HG02678 (cell line): Measurements from ENCODE around the gene ZNF385B.

Experiments
- ATAC-seq: cut with Tn5 transposase; IDR thresholded peaks from one replicate; pipeline ENCODE4 v1.9.1; 2021; ENCODE audit warnings: mild to moderate bottlenecking, moderate library complexity; ENCODE audit not compliant: unreplicated experiment

The ZNF385B gene

DNA sequence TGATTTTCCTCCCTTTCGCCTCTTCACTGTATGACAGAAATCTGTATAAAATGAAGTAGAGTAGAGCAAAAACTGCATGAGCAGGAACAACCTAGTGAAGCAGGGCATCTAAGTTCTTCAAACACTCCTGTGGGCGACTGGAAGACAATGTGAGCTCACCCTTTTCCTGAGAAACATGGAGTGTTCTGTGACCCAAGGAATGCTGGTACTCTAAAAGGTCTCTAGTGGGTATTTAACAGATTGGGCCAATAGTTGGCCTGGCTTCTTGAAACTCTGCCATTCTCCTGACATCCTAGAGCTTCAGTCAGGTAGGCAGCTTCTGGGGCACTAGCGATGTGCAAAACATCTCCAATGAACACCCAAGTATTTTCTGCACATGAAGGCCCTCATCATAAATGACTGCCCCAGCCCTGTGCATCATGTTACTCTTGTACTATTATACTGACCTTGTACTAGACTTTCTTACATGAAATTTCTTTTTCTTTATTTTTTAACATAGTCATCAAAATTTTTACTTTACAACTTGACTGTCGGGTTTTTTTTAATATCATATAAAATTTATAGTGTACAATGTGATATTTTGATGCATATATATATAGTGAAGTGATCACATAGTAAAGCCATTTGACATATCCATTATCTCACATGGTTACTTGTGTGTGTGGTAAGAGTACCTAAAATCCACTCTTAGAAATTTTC, 302.2 kb downstream of the ZNF385B start:
- no peak for ATAC-seq

DNA sequence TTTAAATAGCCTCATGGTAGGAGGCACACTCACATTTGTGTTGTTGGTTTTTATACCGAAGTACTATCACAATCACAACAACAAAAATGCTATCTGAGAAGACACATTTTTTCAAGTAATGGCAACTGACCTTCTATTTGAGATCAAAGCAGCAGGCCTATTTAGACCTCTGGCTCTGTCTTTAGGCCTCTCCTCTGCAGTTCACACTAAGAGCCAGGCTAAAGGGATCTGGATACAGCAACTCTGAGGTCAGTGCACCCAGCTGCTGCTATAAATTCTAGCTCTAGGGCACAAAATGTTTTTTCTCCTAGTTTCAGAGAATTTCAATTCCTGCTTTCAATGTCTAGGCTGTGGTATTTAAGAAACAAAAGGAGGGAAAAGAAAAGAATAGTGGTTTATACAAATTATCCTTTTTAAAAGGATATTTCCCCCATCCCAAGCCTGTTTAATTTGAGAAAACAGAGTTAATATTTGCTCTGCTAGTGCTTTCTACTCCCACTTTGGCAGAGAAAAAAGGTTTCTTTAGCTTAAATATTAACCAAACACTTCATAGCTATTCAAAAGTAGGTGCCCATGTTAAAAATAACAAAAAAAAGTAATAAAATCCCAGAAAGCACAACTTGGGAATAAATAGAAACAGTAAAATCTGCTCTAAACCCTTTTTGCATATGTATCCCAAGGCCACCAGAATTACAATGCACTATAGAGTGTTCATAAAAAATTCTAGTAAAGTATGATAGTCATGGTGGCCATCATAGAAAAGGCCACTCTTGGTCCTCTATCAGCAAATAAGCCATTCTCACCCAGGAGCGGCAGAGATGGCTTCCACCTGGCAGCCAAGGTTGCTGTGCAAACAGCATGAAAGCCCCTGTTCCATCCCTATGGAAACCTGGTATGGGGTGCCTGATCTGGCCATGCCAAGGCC, 303.1 kb downstream of the ZNF385B start:
- ATAC-seq: no peak

DNA sequence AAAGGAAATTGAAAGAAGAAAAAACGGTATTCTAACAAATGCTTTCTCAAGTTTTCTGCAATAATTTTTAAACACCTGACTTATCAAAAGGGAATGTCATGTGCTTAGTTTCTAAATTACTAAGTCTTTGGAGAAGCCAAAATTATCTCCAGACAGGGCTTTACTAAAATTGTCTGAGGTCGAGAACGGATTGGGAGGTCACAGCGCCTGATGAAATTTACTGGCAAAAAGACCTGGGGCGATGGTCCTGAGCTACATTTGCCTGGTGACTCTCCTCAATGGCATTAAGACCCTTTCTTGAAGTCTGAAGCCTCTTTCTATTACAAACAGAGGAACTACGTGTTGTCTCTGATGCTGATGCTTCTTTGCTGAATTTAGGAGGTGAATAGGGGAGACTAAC, 305.0 kb downstream of the ZNF385B start:
- ATAC-seq: no peak

DNA sequence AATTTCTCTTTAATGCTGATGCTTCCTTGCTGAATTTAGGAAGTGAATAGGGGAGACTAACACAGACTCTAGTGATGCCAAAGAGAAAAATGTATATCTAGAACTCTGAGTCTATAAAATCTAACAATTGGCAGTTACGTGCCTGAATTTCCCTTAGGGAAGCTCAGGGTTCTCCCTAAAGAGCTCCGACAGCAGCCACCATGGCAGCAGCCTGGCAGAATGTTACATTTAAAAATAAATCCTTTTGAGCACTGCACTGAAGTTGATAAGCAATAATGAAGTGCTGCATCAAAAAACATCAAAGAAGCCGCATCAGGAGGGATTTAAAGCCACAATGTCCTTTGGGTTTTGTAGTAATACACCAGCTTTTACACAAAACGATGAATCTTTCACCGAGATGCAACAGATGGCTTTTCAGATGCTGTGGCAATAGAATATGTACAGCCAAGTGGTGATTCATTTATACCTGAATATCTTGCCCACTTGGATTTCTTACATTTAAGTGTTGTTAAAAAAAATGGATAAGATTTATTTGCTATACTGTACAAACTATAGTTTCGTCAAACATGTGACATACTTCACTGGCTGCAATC, 305.6 kb downstream of the ZNF385B start:
- ATAC-seq: no peak

DNA sequence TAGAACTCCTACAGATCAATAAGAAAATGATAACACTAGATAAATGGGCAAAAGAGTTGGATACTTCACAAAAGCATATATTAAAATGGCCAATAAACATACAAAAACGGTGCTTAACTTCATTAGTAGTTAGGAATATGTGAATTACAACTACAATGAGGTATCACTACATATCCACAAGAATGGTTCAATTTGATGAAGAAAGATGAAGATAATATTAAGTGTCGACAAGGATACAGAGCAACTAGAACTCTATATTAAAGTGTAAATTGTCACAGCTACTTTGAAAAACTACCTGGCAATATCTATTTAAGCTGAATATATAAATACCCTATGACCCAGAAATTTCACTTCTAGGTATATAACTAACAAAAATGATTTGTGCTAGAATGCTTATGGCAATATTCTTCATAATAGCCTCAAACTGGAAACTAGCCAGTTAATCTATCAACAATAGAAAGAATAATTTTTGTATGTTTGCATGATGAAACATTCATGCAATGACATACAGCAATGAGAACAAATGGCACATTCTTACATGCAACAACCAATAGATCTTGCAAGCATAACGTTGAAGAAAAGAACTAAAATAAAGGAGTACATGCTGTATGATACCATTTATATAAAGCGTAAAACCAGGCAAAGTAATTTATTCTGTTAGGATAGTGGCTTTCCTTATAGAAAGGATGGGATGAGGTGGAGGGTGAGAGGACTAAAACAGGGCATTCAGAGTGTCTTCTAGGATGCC, 306.6 kb downstream of the ZNF385B start:
- ATAC-seq: no peak

DNA sequence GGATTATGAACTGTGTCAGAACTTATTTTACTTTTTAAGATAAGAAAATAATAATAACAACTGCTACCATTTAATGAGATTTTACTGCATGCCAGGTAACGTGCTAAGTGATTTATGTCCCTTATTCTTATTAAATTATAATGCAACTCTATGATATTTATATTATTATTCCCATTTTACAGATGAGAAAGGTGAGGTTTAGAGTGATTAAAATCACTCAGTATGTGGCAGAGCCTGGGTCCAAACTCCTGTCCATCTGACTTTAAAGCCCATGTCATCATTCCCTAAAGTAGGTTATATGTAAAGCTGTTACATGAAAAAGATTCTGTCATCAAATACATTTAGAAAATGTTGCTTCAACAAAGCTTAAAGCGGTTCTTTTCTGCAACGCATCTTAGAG, 308.0 kb downstream of the ZNF385B start:
- no peak for ATAC-seq

DNA sequence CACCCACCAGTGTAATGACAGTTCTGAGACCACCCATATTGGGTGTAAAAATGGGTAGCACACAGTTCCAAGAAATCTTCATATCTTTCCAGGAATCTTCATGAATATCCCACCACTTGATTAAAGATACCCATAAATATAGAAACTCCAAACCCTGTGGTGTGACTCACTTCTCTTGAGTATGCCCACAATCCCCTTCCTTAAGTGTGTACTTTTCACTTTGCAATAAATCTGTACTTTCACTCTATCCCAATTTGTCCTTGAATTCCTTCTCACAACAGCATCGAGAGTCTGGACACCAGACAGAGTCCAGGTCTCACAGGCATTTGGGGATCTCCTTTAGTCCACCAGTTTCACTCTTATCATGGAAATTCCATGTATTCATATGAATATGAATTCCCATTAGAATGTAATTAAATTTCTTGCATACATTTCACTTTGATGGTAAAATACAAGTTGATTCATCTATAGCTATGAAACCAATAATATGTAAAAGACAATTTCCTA, 309.8 kb downstream of the ZNF385B start:
- ATAC-seq: no peak

DNA sequence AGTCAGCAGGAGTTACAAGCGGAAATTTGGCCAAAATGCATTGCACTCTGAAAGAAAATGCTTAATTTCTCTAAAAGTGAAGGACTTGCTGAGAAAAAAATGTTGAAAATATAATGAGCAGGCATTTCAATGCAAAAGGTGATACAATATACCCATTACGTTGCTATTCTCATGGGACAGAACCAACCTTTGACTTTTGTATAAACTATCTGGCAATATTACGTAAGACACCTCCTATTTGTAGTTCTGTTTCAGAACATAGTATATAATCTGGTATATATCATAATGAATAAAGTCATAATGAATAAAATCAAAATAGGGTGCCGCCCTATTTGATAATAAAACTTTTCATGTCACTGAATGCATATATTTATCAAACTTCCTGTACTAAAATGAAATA, 310.6 kb downstream of the ZNF385B start:
- ATAC-seq: no peak

DNA sequence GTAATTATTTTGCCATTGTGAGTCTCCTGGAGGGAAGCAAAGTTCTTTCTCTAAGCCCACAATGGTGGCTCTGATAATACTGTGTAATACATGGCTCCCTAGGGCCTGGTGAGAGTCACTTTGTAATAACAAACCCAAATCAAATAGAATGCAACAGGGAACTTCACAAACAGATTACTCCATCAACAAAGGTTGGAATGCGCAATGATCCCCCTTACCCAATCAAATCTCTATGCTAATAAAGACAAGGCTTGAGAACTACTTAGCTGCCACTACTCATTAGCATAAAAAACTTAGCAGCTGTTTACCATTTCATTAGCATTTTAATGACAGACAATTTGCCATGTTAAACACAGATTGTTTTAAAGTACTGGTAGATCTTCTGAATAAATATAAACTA, 311.2 kb downstream of the ZNF385B start:
- no peak for ATAC-seq

DNA sequence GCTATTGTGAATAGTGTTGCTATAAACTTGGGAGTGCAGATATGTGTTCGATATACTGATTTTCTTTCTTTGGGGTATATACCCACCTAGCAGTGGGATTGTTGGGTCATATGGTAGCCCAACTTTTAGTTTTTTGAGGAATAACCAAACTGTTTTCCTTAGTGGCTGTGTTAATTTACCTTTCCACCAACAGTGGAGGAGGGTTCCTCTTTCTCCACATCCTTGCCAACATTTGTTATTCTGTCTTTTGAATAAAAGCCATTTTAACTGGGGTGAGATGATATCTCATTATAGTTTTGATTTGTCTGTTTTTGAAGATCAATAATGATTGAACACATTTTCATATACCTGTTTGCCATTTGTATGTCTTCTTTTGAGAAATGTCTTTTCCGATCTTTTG, 314.8 kb downstream of the ZNF385B start:
- ATAC-seq: no peak

DNA sequence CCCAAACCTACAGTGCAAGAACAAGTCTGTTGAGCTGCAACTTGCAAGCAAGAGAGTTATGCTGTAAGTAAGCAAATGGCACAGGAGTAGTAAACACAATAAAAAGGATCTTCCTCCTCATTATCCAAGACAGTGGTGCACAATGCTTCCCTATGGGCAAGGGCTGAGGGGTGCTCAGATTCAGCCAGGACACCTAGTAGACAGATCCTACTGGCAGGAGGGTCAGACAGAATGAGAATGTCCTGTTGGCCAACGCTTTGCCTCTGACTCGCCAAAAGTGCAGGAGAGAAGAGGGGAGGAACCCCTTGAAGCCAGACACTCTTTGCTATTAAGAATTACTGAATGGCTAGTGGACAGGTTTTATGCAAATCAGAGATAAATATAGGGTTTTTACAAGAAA, 316.4 kb downstream of the ZNF385B start:
- ATAC-seq: no peak

DNA sequence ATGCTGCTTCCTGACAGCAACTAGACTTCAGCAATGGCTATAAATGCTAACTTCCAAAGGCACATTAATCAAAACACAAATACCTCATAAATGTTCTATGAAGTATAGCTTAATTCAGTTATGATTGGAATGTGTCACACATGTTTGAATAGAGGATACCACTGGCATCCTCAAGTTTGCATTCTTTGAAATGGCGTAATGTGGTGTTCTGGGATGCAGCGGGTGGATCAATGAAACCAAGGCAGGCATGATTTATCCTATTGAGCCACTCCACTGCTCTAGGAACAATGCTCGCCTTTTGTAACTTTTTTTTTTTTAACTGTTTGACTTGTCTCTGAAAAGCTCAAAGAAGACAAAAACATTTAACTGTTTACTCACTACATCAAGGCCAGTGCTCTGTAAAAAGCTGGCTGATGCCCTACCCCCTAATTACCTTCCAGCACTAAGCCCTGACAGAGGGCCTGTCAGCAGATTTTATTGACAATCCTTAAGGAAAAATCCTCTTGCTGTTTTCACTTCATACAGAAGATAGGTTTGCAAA, 318.0 kb downstream of the ZNF385B start:
- no peak for ATAC-seq

DNA sequence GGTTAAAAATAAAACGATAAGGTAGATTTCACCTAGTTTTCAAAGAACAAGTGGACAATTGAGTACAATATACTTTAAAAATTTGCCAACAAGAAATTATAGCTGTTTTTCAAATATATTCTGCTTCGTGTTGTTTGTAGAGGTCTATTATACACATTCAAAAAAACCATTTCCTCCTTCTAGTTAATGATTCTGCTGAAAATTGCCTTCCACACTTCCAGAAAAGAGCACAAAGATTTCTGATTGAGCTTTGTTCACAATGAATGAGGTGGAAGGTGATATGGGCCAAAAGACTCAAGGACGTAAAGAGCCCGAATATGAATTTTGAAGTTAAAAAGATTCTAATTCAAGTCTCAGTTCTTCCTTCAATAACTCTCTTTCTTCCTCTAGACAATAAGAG, 319.8 kb downstream of the ZNF385B start:
- ATAC-seq: no peak

DNA sequence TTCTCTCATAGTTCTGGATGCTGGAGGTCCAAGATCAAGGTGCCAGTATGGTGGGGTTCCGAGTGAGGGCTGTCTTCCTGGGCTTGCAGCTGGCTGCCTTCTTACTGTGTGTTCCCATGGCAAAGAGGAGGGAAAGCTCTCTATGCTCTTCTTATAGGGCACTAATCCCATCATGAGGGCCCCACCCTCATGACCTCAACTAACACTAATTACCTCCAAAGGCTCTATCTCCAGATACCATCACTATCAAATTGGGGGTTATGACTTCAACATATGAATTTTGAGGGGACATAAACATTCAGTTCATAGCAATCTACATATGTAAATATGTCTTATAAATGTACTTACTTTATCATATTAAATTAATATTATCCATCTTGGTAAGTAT, 322.3 kb downstream of the ZNF385B start:
- no peak for ATAC-seq

DNA sequence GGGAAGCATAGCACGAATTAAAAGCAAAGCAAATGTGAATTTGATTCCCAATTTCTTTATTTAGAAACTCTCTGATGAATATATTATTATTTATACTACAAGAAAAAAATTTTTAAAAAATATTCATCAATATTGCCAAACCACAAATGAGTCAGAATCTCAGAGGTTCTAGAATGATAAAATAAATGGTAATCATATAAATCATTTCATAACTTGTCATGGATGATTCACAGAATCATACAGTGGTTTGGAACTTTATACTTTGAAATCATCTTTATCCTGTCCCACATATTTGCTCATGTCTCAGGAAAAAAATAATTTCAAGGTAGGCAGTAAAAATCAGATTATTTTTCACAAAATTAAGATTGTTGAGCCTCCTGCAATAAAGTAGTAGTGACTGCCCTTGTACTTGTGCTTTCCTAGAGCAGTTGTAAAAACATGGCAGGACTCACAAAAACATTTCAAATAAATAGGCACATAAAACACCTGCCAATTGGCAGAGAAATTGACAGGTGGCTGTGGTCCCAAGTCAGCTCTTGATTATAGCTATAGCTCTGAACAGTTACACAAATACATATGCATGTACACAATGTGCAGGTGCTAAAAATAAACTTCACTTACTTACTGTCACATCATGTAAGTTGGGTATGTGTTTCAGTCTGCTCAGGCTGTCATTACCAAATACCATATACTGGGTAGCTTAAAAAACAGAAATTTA, 322.8 kb downstream of the ZNF385B start:
- no peak for ATAC-seq

DNA sequence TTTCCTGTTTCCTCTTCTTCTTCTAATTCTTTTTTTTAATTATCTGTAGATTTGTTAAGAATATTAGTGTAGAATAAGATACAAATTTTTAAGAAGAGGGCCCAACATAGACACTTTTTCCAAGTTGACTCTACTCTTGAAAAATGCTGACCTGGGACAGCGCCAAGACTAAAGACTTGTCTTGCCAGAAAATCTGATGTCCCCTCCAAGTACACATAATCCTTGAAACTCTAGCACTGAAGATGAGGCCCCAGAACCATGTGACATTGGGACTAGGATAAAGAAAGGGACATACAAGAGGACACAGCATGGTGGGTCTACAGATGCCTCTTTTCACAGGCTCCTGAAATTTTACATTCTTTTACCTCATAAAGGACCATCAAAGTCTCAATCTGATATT, 325.2 kb downstream of the ZNF385B start:
- ATAC-seq: no peak

DNA sequence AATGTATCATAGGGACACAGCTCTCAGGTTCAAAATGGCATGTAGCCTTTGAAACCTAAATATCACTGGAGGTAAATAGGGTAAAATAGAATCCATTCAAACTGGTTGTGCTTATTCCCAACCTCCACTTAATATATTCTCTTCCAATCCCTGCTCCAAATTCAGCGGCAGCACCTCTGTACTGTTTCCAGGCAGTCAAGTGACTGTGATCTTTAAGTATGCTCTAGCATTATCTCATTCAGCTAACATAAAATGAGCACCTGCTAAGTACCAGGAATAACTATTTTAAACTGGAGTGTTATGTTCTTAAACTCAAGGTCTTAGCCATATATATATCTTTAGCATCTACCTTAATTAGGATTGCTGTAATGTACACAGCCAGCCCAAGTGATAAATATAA, 327.5 kb downstream of the ZNF385B start:
- no peak for ATAC-seq

DNA sequence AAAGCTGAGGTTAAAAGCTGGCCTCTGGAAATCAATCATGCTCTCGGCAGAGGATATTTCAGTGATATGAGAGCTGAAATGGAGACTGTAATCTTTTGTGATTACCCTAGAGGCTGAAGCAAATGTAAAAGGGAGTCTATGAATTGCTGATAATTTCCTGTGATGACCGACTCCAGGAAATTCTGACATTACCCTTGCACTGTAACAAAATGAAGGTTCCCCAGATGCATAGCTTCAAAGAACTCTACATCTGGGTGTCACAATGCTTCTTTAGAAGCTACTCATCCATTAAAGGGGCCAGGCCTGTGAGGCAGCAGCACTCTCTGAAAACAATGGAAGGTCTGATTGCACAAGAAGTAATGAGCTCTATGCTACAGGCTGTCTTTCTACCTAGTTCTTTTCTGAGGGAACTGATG, 328.5 kb downstream of the ZNF385B start:
- no peak for ATAC-seq

DNA sequence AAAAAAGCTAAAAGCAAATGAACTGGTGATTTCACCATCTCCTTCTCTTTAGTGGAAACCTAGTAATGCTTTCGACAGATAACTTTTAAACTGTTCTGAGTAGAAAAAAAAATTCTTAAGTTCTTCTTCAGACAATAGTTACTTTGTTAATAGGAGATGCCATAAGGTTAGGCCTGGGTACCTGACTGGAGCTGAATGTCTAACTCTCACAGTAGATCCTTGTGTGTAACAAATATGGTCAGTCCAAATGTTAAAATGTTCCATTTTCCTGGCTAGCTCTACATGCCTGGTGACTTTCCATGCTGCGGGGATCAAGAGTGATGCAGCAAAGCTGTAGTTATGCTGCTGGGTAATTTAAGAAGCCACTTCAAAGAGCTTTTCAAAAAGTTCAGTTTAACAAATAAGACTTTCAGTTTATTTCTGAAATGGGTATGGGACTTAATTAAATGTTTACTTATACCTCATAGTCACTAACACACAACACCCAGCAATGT, 332.8 kb downstream of the ZNF385B start:
- ATAC-seq: no peak

DNA sequence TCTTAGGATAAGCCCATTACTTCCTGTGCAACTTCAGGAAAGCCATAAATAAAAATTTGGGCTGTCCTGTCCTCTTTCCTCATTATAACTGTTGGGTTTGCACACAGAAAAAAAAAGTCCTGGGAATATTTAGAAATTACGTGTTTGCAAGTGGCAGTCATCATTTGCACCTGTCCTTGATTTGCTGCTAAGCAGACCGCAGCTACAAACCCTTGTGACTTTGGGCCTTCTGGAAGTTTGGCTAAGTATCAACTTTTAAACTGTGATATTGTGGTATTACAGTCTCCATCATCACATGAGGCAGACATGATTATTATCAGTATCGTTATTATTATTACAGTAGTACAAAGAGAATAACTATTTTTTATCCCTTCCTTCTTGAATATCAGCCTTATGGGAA, 336.1 kb downstream of the ZNF385B start:
- no peak for ATAC-seq
